Activated naive CD8-positive, alpha-beta T cell treated with anti-CD3 and anti-CD28 coated beads for 36 hours (primary cell): Measurements from ENCODE around the gene COMMD1. TPM values are rescaled to one million over a fixed set of nuclear protein-coding genes. Genes with fewer than 3 reads are reported as not detected.
"Not testable (repeated sequence)": the region's sequence is repeated elsewhere in the genome, so short reads cannot be mapped to it uniquely, and the experiment has no call there.

Source experiments
- DNase-seq: peaks from one replicate; pipeline ENCODE4 v3.0.0; 2021
- H3K27ac Mint-ChIP-seq: one replicate; pipeline ENCODE4 v1.8.0; 2022; ENCODE audit warnings: mild to moderate bottlenecking, moderate library complexity, mixed read lengths
- H3K27me3 Mint-ChIP-seq: one replicate; pipeline ENCODE4 v1.8.0; 2022; ENCODE audit warnings: mild to moderate bottlenecking, mixed read lengths
- H3K36me3 Mint-ChIP-seq: one replicate; pipeline ENCODE4 v1.8.0; 2021; ENCODE audit warnings: mild to moderate bottlenecking, mixed read lengths
- H3K4me1 Mint-ChIP-seq: one replicate; pipeline ENCODE4 v1.8.0; 2021; ENCODE audit warnings: mixed read lengths
- H3K4me3 Mint-ChIP-seq: one replicate; pipeline ENCODE4 v1.8.0; 2022; ENCODE audit warnings: mild to moderate bottlenecking, moderate library complexity, mixed read lengths
- H3K9me3 Mint-ChIP-seq: one replicate; pipeline ENCODE4 v1.8.0; 2022; ENCODE audit warnings: mixed read lengths
- total RNA-seq, 2 experiments: library from RNA; stranded (reverse); gene quantifications; one replicate each; pipeline ENCODE4 v1.2.3, GENCODE V29; 2021

Gene COMMD1
- total RNA-seq, 2 experiments from 2014 or later, result 29.1 to 31.8 TPM

DNA sequence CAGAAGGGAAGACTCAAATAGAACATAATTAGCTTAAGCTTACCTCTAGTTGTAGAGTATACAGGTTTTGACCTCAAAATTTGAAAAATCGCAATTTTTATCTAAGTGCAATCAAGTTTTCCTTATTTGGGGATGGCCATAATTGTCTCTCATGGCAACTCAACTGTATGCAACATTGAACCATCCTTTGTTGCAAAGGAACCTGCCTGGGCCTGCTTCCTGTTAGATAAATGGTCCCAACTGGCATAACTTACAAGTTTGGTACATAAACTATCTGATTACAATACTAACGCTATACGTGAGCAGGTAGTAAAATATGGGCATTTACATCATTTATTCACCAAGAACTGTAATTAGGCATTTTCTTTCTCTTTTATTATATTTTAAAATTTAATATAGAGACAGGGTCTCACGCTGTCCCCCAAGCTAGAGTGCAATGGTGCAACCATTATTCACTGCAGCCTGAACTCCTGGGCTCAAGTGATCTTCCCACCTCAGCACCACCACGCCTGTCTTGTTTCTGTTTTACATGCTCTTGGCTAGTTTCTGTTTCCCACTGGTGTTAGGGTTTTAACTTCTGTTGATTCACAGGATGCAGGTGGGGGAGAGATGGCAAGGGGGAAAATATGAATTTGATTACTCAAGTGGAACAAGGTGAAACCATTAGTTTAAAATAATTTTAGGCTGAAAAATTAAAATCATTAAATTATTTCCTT is 235.1 kb downstream of the COMMD1 start:
- Mint-ChIP-seq H3K27me3 (no peaks in the 10 kb centered on the region), H3K4me3 (no peak overlapping the region), H3K4me1 (peaks cover 11% of the 10 kb centered on the region), H3K9me3 (peaks cover 1% of the 10 kb centered on the region), H3K27ac (no peak overlapping the region), H3K36me3 (peaks cover 5% of the 10 kb centered on the region)
- DNase-seq, result peak; percentile 3

DNA sequence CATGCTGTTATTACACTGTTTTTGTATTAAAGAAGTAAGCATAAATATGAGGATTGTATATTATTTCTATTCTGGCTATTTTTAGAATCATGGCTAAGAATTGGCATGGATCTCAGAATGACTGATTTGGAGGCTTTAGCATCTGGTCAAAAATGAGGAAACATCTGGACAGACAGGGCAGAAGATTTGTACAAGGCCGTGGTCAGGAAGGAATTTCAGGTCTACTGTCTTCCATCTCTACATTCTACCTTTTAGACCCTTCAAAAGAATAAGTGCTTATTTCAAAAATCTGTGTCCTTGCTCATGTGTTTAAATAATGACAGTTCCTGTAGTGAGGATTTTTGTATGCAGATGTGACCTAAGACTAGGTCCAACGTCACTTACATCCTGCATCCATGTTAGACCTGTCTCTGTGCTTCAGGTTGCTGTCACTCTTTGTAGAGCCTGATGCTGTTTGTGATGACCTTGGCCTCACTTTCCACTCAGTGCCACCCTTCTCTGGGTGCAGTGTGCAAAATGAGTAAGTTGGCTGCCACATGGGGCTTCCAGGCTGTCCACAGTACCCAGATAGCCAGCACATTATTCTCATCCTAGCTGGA is 235.8 kb downstream of the COMMD1 start:
- Mint-ChIP-seq H3K27ac (no peak overlapping the region), H3K27me3 (no peaks in the 10 kb centered on the region), H3K36me3 (peaks cover 2% of the 10 kb centered on the region), H3K9me3 (peaks cover 1% of the 10 kb centered on the region), H3K4me1 (peaks cover 11% of the 10 kb centered on the region), H3K4me3 (no peak overlapping the region)
- no peak for DNase-seq

DNA sequence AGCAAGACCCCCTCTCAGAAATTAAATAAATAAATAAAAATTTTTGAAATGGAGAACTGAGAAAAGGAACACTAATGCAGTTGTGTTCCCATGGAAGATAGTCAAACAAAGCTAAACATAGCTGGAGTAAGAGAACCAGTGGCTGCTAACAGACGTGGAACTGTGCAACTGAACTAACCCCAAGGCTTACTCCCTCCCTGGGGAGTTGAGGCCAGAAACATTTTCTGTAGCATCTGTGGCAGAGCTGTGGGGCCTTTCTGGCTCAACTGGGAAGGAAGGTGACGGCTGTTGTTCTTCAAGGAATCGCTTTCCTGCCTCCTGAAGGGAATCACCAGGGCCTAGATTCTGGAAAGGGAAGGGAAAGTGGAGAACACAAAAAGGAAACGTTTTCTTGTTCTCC is 236.6 kb downstream of the COMMD1 start:
- Mint-ChIP-seq H3K4me3 (no peak overlapping the region), H3K27me3 (no peaks in the 10 kb centered on the region), H3K27ac (no peak overlapping the region), H3K9me3 (peaks cover 1% of the 10 kb centered on the region), H3K36me3 (peaks cover 2% of the 10 kb centered on the region), H3K4me1 (peaks cover 16% of the 10 kb centered on the region)
- no peak for DNase-seq

- peaks cover 3% of the 10 kb centered on the region for H3K36me3 Mint-ChIP-seq
Observed at GRCh38 chr2:62143696-62144095, 238.2 kb downstream of the COMMD1 start.

DNA sequence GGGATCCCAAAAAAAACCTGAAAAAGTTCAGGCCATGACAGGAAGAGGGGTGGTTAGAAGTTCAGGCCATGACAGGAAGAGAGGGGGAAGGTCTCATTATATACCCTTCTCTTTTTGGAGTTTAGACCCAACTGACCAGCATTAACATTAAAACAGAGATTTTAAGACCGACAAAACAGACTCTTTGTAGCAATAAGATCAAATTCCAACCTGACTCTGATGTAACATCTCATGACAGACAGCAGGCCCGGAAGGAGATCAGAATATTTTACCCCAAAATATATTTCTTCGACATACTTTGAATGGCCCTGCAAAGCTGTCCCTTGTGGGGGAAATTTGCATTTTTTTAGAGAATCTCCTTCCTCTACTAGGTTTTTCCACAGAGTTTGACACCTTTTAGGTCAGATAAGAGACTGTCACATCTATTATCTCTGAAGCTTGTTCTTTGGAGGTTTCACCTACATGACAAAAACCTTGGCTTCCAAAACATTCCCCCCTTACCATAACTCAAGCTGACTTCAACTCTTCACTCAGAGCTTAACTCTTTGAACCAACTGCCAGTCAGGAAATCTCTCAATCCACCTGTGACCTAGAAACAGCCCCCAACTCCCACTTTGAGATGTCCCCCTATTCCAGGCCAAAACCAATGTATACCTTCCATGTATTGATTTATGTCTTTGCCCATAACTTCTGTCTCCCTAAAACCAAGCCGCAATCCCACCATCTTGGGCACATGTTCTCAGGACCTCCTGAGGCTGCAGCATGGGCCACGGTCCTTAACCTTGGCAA is 239.4 kb downstream of the COMMD1 start:
- Mint-ChIP-seq H3K4me1 (peaks cover 18% of the 10 kb centered on the region), H3K27ac (no peak overlapping the region)

More at GRCh38 chr2:62143696-62144095, 238.2 kb downstream of the COMMD1 start:
- Mint-ChIP-seq H3K27ac (no peak overlapping the region), H3K4me3 (no peak overlapping the region), H3K4me1 (peaks cover 18% of the 10 kb centered on the region), H3K9me3 (peaks cover 1% of the 10 kb centered on the region), H3K27me3 (no peaks in the 10 kb centered on the region)
- DNase-seq, result no peak

DNA sequence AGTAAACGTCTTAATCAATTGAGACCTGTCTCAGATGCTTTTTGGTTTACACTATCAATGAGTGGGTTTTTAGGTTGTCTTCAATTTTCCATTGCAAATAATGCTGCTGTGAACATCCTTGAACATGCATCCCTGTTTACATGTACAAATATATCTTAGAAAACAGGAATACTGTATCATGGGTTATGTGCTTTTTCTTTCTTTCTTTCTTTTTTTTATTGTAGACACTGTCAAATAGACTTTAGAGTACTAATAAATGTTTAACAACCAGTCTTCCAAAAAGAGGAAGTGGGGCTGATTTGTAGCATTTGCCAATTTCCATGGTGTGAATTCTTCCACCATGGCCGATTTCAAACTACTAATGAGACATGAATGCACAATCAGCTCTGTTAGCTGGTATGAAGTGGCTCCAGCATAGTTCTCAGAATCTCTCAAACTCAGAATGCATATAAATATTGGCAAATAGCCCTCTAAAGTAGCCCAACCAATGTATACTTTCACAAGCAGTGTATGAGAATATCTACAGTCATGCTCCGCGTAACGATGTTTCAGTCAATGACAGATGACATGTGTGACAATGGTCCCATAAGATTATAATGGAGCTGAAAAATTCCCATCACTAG is 240.1 kb downstream of the COMMD1 start:
- H3K27ac Mint-ChIP-seq, result no peak overlapping the region
- H3K9me3 Mint-ChIP-seq, result peaks cover 1% of the 10 kb centered on the region
- H3K36me3 Mint-ChIP-seq, result peaks cover 1% of the 10 kb centered on the region
- H3K27me3 Mint-ChIP-seq, result no peaks in the 10 kb centered on the region
- DNase-seq, result no peak
- H3K4me1 Mint-ChIP-seq, result peaks cover 18% of the 10 kb centered on the region
- H3K4me3 Mint-ChIP-seq, result no peak overlapping the region

More for the DNA sequence above, 239.4 kb downstream of the COMMD1 start:
- H3K9me3 Mint-ChIP-seq, result peaks cover 1% of the 10 kb centered on the region
- no peak overlapping the region for H3K4me3 Mint-ChIP-seq
- peaks cover 3% of the 10 kb centered on the region for H3K36me3 Mint-ChIP-seq
- no peak for DNase-seq
- H3K27me3 Mint-ChIP-seq, result no peaks in the 10 kb centered on the region

DNA sequence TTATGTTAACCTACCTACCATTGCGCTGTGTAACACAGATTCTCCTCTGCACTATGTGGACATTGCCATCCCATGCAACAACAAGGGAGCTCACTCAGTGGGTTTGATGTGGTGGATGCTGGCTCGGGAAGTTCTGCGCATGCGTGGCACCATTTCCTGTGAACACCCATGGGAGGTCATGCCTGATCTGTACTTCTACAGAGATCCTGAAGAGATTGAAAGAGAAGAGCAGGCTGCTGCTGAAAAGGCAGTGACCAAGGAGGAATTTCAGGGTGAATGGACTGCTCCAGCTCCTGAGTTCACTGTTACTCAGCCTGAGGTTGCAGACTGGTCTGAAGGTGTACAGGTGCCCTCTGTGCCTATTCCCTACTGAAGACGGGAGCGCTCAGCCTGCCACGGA is 241.3 kb downstream of the COMMD1 start:
- peak; percentile 8 for DNase-seq
- H3K4me1 Mint-ChIP-seq, result peaks cover 10% of the 10 kb centered on the region
- not testable (repeated sequence) for H3K27me3 Mint-ChIP-seq, H3K4me3 Mint-ChIP-seq, H3K9me3 Mint-ChIP-seq, H3K27ac Mint-ChIP-seq, H3K36me3 Mint-ChIP-seq

- Mint-ChIP-seq H3K36me3 (peaks cover 1% of the 10 kb centered on the region), H3K4me1 (peaks cover 10% of the 10 kb centered on the region), H3K27ac (no peak overlapping the region), H3K4me3 (no peak overlapping the region), H3K27me3 (no peaks in the 10 kb centered on the region), H3K9me3 (peaks cover 1% of the 10 kb centered on the region)
- no peak for DNase-seq
Observed at GRCh38 chr2:62147610-62148301, 242.3 kb downstream of the COMMD1 start.

- peaks cover 1% of the 10 kb centered on the region for H3K36me3 Mint-ChIP-seq
- no peak for DNase-seq
- no peak overlapping the region for H3K4me3 Mint-ChIP-seq
- H3K27ac Mint-ChIP-seq, result no peak overlapping the region
- H3K9me3 Mint-ChIP-seq, result peaks cover 1% of the 10 kb centered on the region
- peaks cover 10% of the 10 kb centered on the region for H3K4me1 Mint-ChIP-seq
- H3K27me3 Mint-ChIP-seq, result no peaks in the 10 kb centered on the region
Observed at GRCh38 chr2:62149708-62150107, 244.2 kb downstream of the COMMD1 start.

GRCh38 chr2:62150597-62151305 is 245.3 kb downstream of the COMMD1 start:
- no peaks in the 10 kb centered on the region for H3K27me3 Mint-ChIP-seq
- peaks cover 1% of the 10 kb centered on the region for H3K36me3 Mint-ChIP-seq

DNA sequence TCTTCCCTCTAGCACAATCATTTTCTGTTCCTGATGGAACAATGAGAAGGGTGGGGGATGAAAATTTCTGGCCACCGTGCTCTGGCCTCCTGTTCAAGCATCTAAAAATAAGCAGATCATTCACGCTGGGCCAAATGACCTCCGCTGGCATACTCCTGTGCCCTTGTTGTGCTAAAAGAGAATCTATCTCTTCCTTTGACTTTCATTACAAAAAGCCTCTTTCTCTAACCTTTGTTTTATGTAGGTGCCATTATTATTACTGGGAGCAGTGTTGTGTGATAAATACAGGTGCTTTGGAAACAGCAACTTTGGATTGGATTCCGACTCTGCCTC is 245.8 kb downstream of the COMMD1 start:
- no peak overlapping the region for H3K27ac Mint-ChIP-seq
- H3K36me3 Mint-ChIP-seq, result peaks cover 1% of the 10 kb centered on the region
- peaks cover 5% of the 10 kb centered on the region for H3K9me3 Mint-ChIP-seq
- no peak overlapping the region for H3K4me3 Mint-ChIP-seq
- H3K27me3 Mint-ChIP-seq, result no peaks in the 10 kb centered on the region
- H3K4me1 Mint-ChIP-seq, result peaks cover 7% of the 10 kb centered on the region
- DNase-seq, result no peak

More at GRCh38 chr2:62150597-62151305, 245.3 kb downstream of the COMMD1 start:
- H3K27ac Mint-ChIP-seq, result no peak overlapping the region
- no peak overlapping the region for H3K4me3 Mint-ChIP-seq
- peaks cover 7% of the 10 kb centered on the region for H3K4me1 Mint-ChIP-seq
- DNase-seq, result no peak
- H3K9me3 Mint-ChIP-seq, result peaks cover 5% of the 10 kb centered on the region

DNA sequence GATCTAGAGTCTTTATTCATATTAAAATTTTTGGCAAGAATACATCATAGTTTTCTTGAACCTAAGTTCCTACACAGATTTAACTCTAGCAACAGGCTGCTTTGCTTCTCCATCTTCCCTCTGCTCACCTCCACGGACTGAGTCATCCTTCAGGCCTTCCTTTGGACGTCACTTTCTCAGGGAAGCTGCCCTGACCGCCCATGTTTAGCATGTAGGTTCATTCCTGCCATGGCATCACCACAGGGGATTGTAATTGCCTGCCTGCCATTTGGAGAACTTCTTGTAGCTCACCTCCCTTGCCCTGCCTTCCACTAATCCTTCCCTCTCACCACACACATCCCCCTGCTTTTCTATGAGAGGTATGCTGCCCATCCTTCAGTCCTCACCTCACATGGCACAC is 246.5 kb downstream of the COMMD1 start:
- Mint-ChIP-seq H3K4me1 (peaks cover 3% of the 10 kb centered on the region), H3K4me3 (no peak overlapping the region), H3K27me3 (no peaks in the 10 kb centered on the region), H3K9me3 (peaks cover 5% of the 10 kb centered on the region), H3K27ac (no peak overlapping the region), H3K36me3 (peaks cover 1% of the 10 kb centered on the region)
- DNase-seq, result no peak

DNA sequence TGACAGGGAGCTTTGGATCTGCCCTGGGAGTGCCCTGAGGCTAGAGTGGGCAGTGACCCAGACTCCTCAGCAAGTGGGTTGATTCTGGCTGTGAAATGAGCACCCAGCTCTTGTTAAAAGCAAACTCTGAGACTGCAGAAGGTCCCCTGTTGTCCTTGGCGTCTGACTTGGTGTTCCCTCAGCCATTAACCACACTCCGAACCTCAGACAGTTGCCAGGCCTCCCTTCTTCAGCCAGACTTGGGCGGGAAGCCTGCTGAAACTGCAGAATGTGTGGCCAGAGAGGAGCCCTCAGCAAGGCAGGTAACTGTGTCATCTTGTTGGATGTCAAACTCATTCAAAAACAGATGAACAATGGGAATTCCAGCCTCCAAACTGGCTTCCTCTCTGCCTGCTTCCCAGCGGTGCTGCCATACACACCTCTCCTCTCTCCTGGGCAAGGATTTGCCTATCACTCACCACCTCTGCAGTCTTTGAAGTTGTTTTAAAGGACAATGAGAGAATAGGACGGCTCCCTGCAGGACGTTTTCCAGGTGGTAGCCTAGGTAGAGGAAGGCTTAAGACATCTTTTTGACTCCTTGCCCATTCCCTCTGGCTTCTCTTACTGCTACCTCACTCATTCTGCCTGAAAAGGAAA is 251.5 kb downstream of the COMMD1 start:
- no peaks in the 10 kb centered on the region for H3K36me3 Mint-ChIP-seq
- no peak overlapping the region for H3K4me3 Mint-ChIP-seq
- no peaks in the 10 kb centered on the region for H3K27me3 Mint-ChIP-seq
- H3K27ac Mint-ChIP-seq, result no peak overlapping the region
- H3K9me3 Mint-ChIP-seq, result peaks cover 5% of the 10 kb centered on the region
- no peak for DNase-seq
- H3K4me1 Mint-ChIP-seq, result peaks cover 2% of the 10 kb centered on the region
